H1 (cell line): Measurements from ENCODE around the gene NELL1. TPM values are rescaled to one million over a fixed set of nuclear protein-coding genes. Genes with fewer than 3 reads are reported as not detected.

Source experiments
- CTCF ChIA-PET: fragments of 300-600 bp; sonication (Branson Sonifier 250); formaldehyde crosslinking; loops from one replicate; lab custom pipeline; 2021; ENCODE audit not compliant: partially characterized antibody; lab: Charles Lee
- POLR2A ChIA-PET: fragments of 300-600 bp; sonication (Branson Sonifier 250); formaldehyde crosslinking; loops from one replicate; lab custom pipeline; 2021; ENCODE audit warnings: inconsistent platforms; ENCODE audit not compliant: partially characterized antibody; lab: Charles Lee
- DNase-seq, 2 experiments: peaks; one replicate each; pipeline versions ENCODE4 v3.0.0 to v3.0.0-alpha.2; 2010 to 2022; ENCODE audit warnings: low spot score in 2 of 2, low read depth in 1 of 2, mixed read lengths in 1 of 2
- FAIRE-seq: peaks from 2 replicates; lab custom pipeline; 2011; peaks lifted over from hg19 to GRCh38; lab: Jason Lieb, UNC
- H2AFZ ChIP-seq: 2 replicates; pipeline ENCODE4 v1.8.1; 2012; ENCODE audit warnings: low read length, inconsistent platforms
- H2AK5ac ChIP-seq: 2 replicates; pipeline ENCODE4 v1.6.1; 2013; ENCODE audit warnings: low read depth, low read length
- H2BK120ac ChIP-seq: replicated peaks from 2 replicates; pipeline ENCODE3; 2013; ENCODE audit warnings: low read depth, low read length, inconsistent platforms
- H2BK12ac ChIP-seq: 2 replicates; pipeline ENCODE4 v1.6.1; 2013; ENCODE audit warnings: low read depth, low read length
- H2BK15ac ChIP-seq: 2 replicates; pipeline ENCODE4 v1.6.1; 2013; ENCODE audit warnings: low read length
- H2BK20ac ChIP-seq: 2 replicates; pipeline ENCODE4 v1.6.1; 2013; ENCODE audit warnings: low read length
- H2BK5ac ChIP-seq: 2 replicates; pipeline ENCODE4 v1.6.1; 2013; ENCODE audit warnings: low read depth, low read length
- H3K14ac ChIP-seq: 2 replicates; pipeline ENCODE4 v1.6.1; 2013; ENCODE audit warnings: inconsistent platforms; ENCODE audit not compliant: insufficient read length
- H3K18ac ChIP-seq: 2 replicates; pipeline ENCODE4 v1.6.1; 2013; ENCODE audit warnings: low read length; ENCODE audit errors: extremely low read depth
- H3K23ac ChIP-seq: 2 replicates; pipeline ENCODE4 v1.6.1; 2013; ENCODE audit warnings: inconsistent platforms; ENCODE audit not compliant: insufficient read length
- H3K23me2 ChIP-seq: 2 replicates; pipeline ENCODE4 v1.6.1; 2013; ENCODE audit warnings: low read depth, low read length
- H3K27ac ChIP-seq: 2 replicates; pipeline ENCODE4 v1.6.1; 2011; ENCODE audit warnings: low read depth, low read length, inconsistent platforms
- H3K27me3 ChIP-seq, 4 experiments: replicated peaks in 1 of 4; 1 replicate in 1 of 4; 2 replicates in 3 of 4; pipeline versions ENCODE4 v1.6.1 to v1.8.1; 2011 to 2013; ENCODE audit warnings: low read length in 3 of 4, mild to moderate bottlenecking in 3 of 4, inconsistent platforms in 2 of 4, mixed read lengths in 2 of 4, moderate library complexity in 1 of 4; ENCODE audit not compliant: control insufficient read depth in 3 of 4, insufficient read depth in 3 of 4; ENCODE audit errors: extremely low read depth in 1 of 4
- H3K36me3 ChIP-seq, 4 experiments: 2 replicates each; pipeline versions ENCODE4 v1.6.1 to v1.8.1; 2011 to 2013; ENCODE audit warnings: mild to moderate bottlenecking in 4 of 4, low read length in 3 of 4, moderate library complexity in 2 of 4, control low read depth in 1 of 4, inconsistent platforms in 1 of 4; ENCODE audit not compliant: insufficient read depth in 4 of 4, control insufficient read depth in 2 of 4
- H3K4ac ChIP-seq: replicated peaks from 2 replicates; pipeline ENCODE3; 2013; ENCODE audit warnings: low read length, low read depth, mixed read lengths, inconsistent platforms; ENCODE audit not compliant: insufficient read length
- H3K4me1 ChIP-seq, 4 experiments: replicated peaks in 1 of 4; 1 replicate in 1 of 4; 2 replicates in 3 of 4; pipeline versions ENCODE4 v1.6.1 to v1.8.1; 2011 to 2013; ENCODE audit warnings: low read length in 3 of 4, inconsistent platforms in 2 of 4, mixed read lengths in 1 of 4; ENCODE audit not compliant: insufficient read depth in 4 of 4, control insufficient read depth in 3 of 4
- H3K4me2 ChIP-seq, 2 experiments: 2 replicates each; pipeline versions ENCODE4 v1.6.1 to v1.8.1; 2011 to 2013; ENCODE audit warnings: low read depth in 2 of 2, low read length in 2 of 2, control low read depth in 1 of 2, inconsistent platforms in 1 of 2, mild to moderate bottlenecking in 1 of 2; ENCODE audit not compliant: insufficient read depth in 1 of 2
- H3K4me3 ChIP-seq, 4 experiments: fragments of 200-600, 300-600 bp in 1 of 4; sonication (generic), shearing (Covaris generic), sonication (Bioruptor Twin) in 1 of 4; 2 replicates each; pipeline versions ENCODE4 v1.5.1 to v1.8.1; 2011 to 2016; ENCODE audit warnings: low read length in 4 of 4, low read depth in 3 of 4, control low read depth in 2 of 4, inconsistent platforms in 2 of 4, mild to moderate bottlenecking in 2 of 4, mixed read lengths in 1 of 4, moderate library complexity in 1 of 4; ENCODE audit not compliant: insufficient read depth in 2 of 4; ENCODE audit errors: extremely low read depth in 1 of 4
- H3K56ac ChIP-seq: replicated peaks from 2 replicates; pipeline ENCODE3; 2013; ENCODE audit warnings: low read depth, mild to moderate bottlenecking, mixed read lengths, low read length, inconsistent platforms; ENCODE audit not compliant: insufficient read length
- H3K79me1 ChIP-seq: 2 replicates; pipeline ENCODE4 v1.6.1; 2013; ENCODE audit warnings: low read depth, low read length, control low read depth
- H3K79me2 ChIP-seq, 2 experiments: 2 replicates each; pipeline versions ENCODE4 v1.6.1 to v1.8.1; 2012 to 2013; ENCODE audit warnings: low read length in 2 of 2, mild to moderate bottlenecking in 2 of 2, inconsistent platforms in 1 of 2; ENCODE audit not compliant: insufficient read depth in 2 of 2, control insufficient read depth in 1 of 2
- H3K9ac ChIP-seq, 4 experiments: replicated peaks in 1 of 4; 1 replicate in 1 of 4; 2 replicates in 3 of 4; pipeline versions ENCODE4 v1.6.1 to v1.8.1; 2011 to 2013; ENCODE audit warnings: low read depth in 3 of 4, low read length in 3 of 4, control low read depth in 2 of 4, mild to moderate bottlenecking in 2 of 4, moderate library complexity in 2 of 4, inconsistent platforms in 1 of 4; ENCODE audit errors: extremely low read depth in 1 of 4
- H3K9me3 ChIP-seq, 2 experiments: 2 replicates each; pipeline versions ENCODE4 v1.6.1 to v1.8.1; 2012 to 2013; ENCODE audit warnings: mild to moderate bottlenecking in 2 of 2, moderate library complexity in 2 of 2, control low read depth in 1 of 2, inconsistent platforms in 1 of 2, low read depth in 1 of 2, low read length in 1 of 2, mixed read lengths in 1 of 2; ENCODE audit not compliant: insufficient read depth in 2 of 2
- H4K20me1 ChIP-seq, 2 experiments: replicated peaks in 1 of 2; 2 replicates each; pipeline versions ENCODE3 to v1.8.1; 2011 to 2013; ENCODE audit warnings: inconsistent platforms in 2 of 2, low read length in 2 of 2, mild to moderate bottlenecking in 1 of 2; ENCODE audit not compliant: insufficient read depth in 2 of 2, control insufficient read depth in 1 of 2
- H4K5ac ChIP-seq: 2 replicates; pipeline ENCODE4 v1.6.1; 2013; ENCODE audit warnings: low read length, low read depth, mixed read lengths, inconsistent platforms; ENCODE audit not compliant: insufficient read length
- H4K8ac ChIP-seq: 2 replicates; pipeline ENCODE4 v1.8.0; 2013; ENCODE audit warnings: mild to moderate bottlenecking, moderate library complexity, low read length, inconsistent platforms; ENCODE audit not compliant: insufficient read depth; ENCODE audit errors: extremely low read depth
- H4K91ac ChIP-seq: replicated peaks from 2 replicates; pipeline ENCODE3; 2013; ENCODE audit warnings: low read length, mixed read lengths, inconsistent platforms; ENCODE audit not compliant: insufficient read length
- CHD2 ChIP-seq: IDR thresholded peaks from 2 replicates; pipeline ENCODE4 v1.6.1; 2012; ENCODE audit warnings: low read length, improper control_type of control experiment
- CREB1 ChIP-seq: IDR thresholded peaks from 2 replicates; pipeline ENCODE4 v1.6.1; 2012; ENCODE audit warnings: inconsistent platforms
- CTBP2 ChIP-seq: IDR thresholded peaks from 2 replicates; pipeline ENCODE4 v1.7.0; 2011; ENCODE audit warnings: borderline replicate concordance, mild to moderate bottlenecking, moderate library complexity, mixed read lengths, low read length; ENCODE audit not compliant: insufficient read depth, insufficient read length
- GABPA ChIP-seq: IDR thresholded peaks from 2 replicates; pipeline ENCODE4 v1.6.1; 2011; ENCODE audit warnings: mild to moderate bottlenecking, low read length, moderate library complexity, borderline replicate concordance; ENCODE audit not compliant: insufficient read depth
- GTF2F1 ChIP-seq: IDR thresholded peaks from 2 replicates; pipeline ENCODE4 v1.6.1; 2012; ENCODE audit warnings: low read depth, low read length, improper control_type of control experiment, borderline replicate concordance
- KDM4A ChIP-seq: IDR thresholded peaks from one replicate; pipeline ENCODE4 v1.7.1; 2012; ENCODE audit warnings: low read depth, mild to moderate bottlenecking, moderate library complexity, low read length, inconsistent platforms; ENCODE audit not compliant: severe bottlenecking
- NANOG ChIP-seq: IDR thresholded peaks from 2 replicates; pipeline ENCODE4 v1.6.1; 2011; ENCODE audit warnings: low read length, low read depth, mild to moderate bottlenecking, inconsistent platforms; ENCODE audit not compliant: insufficient read depth, poor library complexity, severe bottlenecking
- POLR2A ChIP-seq, 2 experiments: IDR thresholded peaks; 1 replicate in 1 of 2; 2 replicates in 1 of 2; pipeline ENCODE4 v1.6.1; 2011; ENCODE audit warnings: low read depth in 2 of 2, low read length in 2 of 2, mild to moderate bottlenecking in 2 of 2; ENCODE audit errors: control extremely low read depth in 1 of 2
- RBBP5 ChIP-seq: IDR thresholded peaks from 2 replicates; pipeline ENCODE4 v1.7.1; 2012; ENCODE audit warnings: low read depth, mild to moderate bottlenecking, inconsistent platforms, low read length, moderate library complexity, borderline replicate concordance
- RFX5 ChIP-seq: IDR thresholded peaks from 2 replicates; pipeline ENCODE4 v1.6.1; 2011; ENCODE audit warnings: low read depth, low read length, improper control_type of control experiment, borderline replicate concordance
- SAP30 ChIP-seq: fragments of 300-600 bp; sonication (generic); IDR thresholded peaks from 2 replicates; pipeline ENCODE4 v1.7.1; 2012; ENCODE audit warnings: low read length, moderate library complexity, mild to moderate bottlenecking, inconsistent platforms; ENCODE audit not compliant: insufficient read depth, insufficient replicate concordance
- SIRT6 ChIP-seq: IDR thresholded peaks from one replicate; pipeline ENCODE4 v1.7.1; 2012; ENCODE audit warnings: low read length, inconsistent platforms
- SIX5 ChIP-seq: IDR thresholded peaks from 2 replicates; pipeline ENCODE4 v1.6.1; 2011; ENCODE audit warnings: mild to moderate bottlenecking, low read depth, low read length
- SP2 ChIP-seq: IDR thresholded peaks from 2 replicates; pipeline ENCODE4 v1.6.1; 2012; ENCODE audit warnings: mild to moderate bottlenecking, low read length, inconsistent platforms
- TBP ChIP-seq: IDR thresholded peaks from 2 replicates; pipeline ENCODE4 v1.6.1; 2011; ENCODE audit warnings: low read depth, low read length, improper control_type of control experiment
- WGBS, 2 experiments: shearing (Covaris generic) in 1 of 2; methylation state at CpG; one replicate each; pipeline versions ENCODE4 v1.1.6 to v1.1.7; 2013 to 2015; ENCODE audit warnings: low lambda C conversion rate in 2 of 2, mixed read lengths in 2 of 2, inconsistent platforms in 1 of 2, low coverage in 1 of 2, missing lambda C conversion rate in 1 of 2; ENCODE audit not compliant: insufficient replicate concordance in 2 of 2, insufficient coverage in 1 of 2, insufficient read length in 1 of 2; ENCODE audit errors: extremely low coverage in 1 of 2, missing lambda C conversion rate in 1 of 2; 5-methylcytosine and 5-hydroxymethylcytosine counted together
- polyA plus RNA-seq, 7 experiments: library from polyadenylated mRNA; depleted of rRNA in 3 of 7; stranded (reverse) in 5 of 7; unstranded in 2 of 7; fragments of >200 nt in 5 of 7; fragments of 200-250 nt in 2 of 7; gene quantifications; 1 replicate in 5 of 7; 2 replicates in 1 of 7; 4 replicates in 1 of 7; pipeline versions ENCODE4 v1.2.1 to v1.2.3, GENCODE V29; 2011 to 2013; ENCODE audit warnings: missing spikeins in 2 of 7, mixed read lengths in 2 of 7
- total RNA-seq: library from RNA; stranded (reverse); fragmentation: NEBNext Ultra II Directional; extraction: Animal tissue kit (Norgen Biotek cat#: 25700); gene quantifications from 2 replicates; pipeline ENCODE4 v1.2.1, GENCODE V29; 2021

NELL1 gene
- total and polyA plus RNA-seq, 2 of the 8 experiments (the other 6 are each of a cell fraction or from before 2014, with no cell fraction given): 0.21 TPM; not detected in 1

GRCh38 chr11:21622995-21623394, 953.6 kb downstream of the NELL1 start:
- Histone ChIP-seq H3K79me2 (no peaks in the 10 kb centered on the region), H3K4ac (no peak overlapping the region), H2AK5ac (no peak overlapping the region), H3K27me3 (peaks cover 0 to 3% (median 0%) of the 10 kb centered on the region in 4 experiments; a peak in 1 of 7 replicates), H3K79me1 (no peaks in the 10 kb centered on the region), H3K4me2 (no peak overlapping the region), H2BK12ac (no peak overlapping the region), H2AFZ (no peak overlapping the region), H4K5ac (no peak overlapping the region), H3K9ac (peak overlapping the region in 1 of 4 experiments; percentile 8; a peak in 1 of 7 replicates), H3K18ac (no peak overlapping the region), H4K20me1 (no peaks in the 10 kb centered on the region), H4K8ac (no peak overlapping the region), H3K14ac (no peak overlapping the region), H3K23me2 (no peaks in the 10 kb centered on the region), H3K4me1 (no peaks in the 10 kb centered on the region), H2BK120ac (no peak overlapping the region), H2BK5ac (no peak overlapping the region), H2BK15ac (no peak overlapping the region), H3K56ac (no peak overlapping the region), H4K91ac (no peak overlapping the region), H3K36me3 (no peaks in the 10 kb centered on the region), H3K23ac (no peak overlapping the region), H3K9me3 (no peaks in the 10 kb centered on the region), H2BK20ac (no peak overlapping the region), H3K27ac (no peak overlapping the region), H3K4me3 (no peak overlapping the region)
- ChIA-PET POLR2A (no interaction called here), CTCF (interaction anchor here (0.6 kb wide), 1 partner anchor 452 kb away, joined by 3 read pairs; no protein-coding TSS in a partner anchor)
- FAIRE-seq: no peak
- 94% methylated on average over 3 of the region's 3 CpGs; no CpG with 5 or more reads in 1 of the 2 experiments for WGBS, 2 experiments
- no peak for DNase-seq
- TF ChIP-seq RFX5 (no peak), SAP30 (no peak), TBP (no peak), SP2 (no peak), CREB1 (no peak), SIX5 (no peak), POLR2A (IDR thresholded peaks at IDR 0.05; ENCODE audit: control extremely low read depth in 1 of 2, low read depth in 2 of 2, low read length in 2 of 2) (no peak), CTBP2 (no peak), NANOG (no peak), GTF2F1 (no peak), CHD2 (no peak), GABPA (no peak), SIRT6 (no peak), RBBP5 (no peak), KDM4A (no peak)
